ENCODE measurements around the gene ZNF157.

- TF ChIP-seq CTCF (IDR thresholded peaks at IDR 0.05) (no peak), POLR2AphosphoS5 (IDR thresholded peaks at IDR 0.05) (no peak), EP300 (IDR thresholded peaks at IDR 0.05; ENCODE audit: low read depth) (no peak), POLR2A (IDR thresholded peaks at IDR 0.05) (no peak)
Observed at GRCh38 chrX:47321386-47321785, 49.0 kb upstream of the ZNF157 start.
